Gastrocnemius medialis (tissue), 4 donors: ENCODE measurements around the gene CNTRL.

Experiments
- POLR2A ChIP-seq, 2 donors: fragments of 450-650 bp; IDR thresholded peaks; one replicate each; pipeline ENCODE4 v1.6.1; 2017; ENCODE audit warnings: antibody characterized with exemption in 2 of 2, mild to moderate bottlenecking in 2 of 2, moderate library complexity in 2 of 2
- TF ChIP-seq, protein P1 (sequence below), 5 experiments: fragments of 450-650 bp in 3 of 5; fragments of 200-600 bp in 2 of 5; sonication (generic) in 2 of 5; IDR thresholded peaks in 4 of 5; conservative IDR thresholded peaks in 1 of 5; 1 replicate in 4 of 5; 2 replicates in 1 of 5; pipeline ENCODE4 v1.5.1; 2016 to 2019; ENCODE audit warnings: antibody characterized with exemption in 5 of 5, mild to moderate bottlenecking in 3 of 5, moderate library complexity in 3 of 5

DNA sequence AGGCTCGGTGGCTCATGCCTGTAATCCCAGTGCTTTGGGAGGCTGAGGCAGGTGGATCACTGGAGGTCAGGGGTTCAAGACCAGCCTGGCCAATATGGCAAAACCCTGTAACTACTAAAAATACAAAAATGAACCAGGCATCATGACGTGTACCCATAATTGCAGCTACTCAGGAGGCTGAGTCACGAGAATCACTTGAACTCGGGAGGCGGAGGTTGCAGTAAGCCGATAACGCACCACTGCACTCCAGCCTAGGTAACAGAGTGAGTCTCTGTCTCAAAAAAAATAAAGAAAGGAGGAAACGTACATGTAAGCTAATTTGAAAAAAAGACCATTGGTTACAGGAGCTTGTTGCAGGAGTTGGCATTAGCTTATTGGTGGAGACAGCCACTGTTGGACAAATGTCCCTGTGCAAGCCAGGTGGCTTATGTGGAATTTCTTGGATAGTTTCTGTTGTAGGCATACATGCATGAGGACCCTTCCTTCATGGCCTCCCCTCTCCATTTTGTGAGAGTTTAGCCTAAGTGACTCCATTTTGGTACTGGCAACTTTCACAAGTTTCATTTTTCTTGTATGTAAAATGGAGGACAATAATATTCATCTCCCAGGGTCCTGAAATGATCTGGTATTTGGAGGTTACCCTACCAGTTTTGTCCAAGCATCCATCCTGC, 143.7 kb downstream of the CNTRL start:
- TF ChIP-seq, protein P1, sequence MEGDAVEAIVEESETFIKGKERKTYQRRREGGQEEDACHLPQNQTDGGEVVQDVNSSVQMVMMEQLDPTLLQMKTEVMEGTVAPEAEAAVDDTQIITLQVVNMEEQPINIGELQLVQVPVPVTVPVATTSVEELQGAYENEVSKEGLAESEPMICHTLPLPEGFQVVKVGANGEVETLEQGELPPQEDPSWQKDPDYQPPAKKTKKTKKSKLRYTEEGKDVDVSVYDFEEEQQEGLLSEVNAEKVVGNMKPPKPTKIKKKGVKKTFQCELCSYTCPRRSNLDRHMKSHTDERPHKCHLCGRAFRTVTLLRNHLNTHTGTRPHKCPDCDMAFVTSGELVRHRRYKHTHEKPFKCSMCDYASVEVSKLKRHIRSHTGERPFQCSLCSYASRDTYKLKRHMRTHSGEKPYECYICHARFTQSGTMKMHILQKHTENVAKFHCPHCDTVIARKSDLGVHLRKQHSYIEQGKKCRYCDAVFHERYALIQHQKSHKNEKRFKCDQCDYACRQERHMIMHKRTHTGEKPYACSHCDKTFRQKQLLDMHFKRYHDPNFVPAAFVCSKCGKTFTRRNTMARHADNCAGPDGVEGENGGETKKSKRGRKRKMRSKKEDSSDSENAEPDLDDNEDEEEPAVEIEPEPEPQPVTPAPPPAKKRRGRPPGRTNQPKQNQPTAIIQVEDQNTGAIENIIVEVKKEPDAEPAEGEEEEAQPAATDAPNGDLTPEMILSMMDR (IDR thresholded peaks at IDR 0.05 in 4 of 5, conservative IDR thresholded peaks at IDR 0.05 in 1 of 5): no peak
- no peak for TF ChIP-seq POLR2A (IDR thresholded peaks at IDR 0.05)
